ENCODE data around the gene QPCT. TPM values are rescaled to one million over a fixed set of nuclear protein-coding genes. Genes with fewer than 3 reads are reported as not detected.
"Not testable (repeated sequence)": the region's sequence is repeated elsewhere in the genome, so short reads cannot be mapped to it uniquely, and the experiment has no call there.

Gene QPCT
- total RNA-seq, 2 donors from 2014 or later = 1.5 TPM; not detected in 1

DNA sequence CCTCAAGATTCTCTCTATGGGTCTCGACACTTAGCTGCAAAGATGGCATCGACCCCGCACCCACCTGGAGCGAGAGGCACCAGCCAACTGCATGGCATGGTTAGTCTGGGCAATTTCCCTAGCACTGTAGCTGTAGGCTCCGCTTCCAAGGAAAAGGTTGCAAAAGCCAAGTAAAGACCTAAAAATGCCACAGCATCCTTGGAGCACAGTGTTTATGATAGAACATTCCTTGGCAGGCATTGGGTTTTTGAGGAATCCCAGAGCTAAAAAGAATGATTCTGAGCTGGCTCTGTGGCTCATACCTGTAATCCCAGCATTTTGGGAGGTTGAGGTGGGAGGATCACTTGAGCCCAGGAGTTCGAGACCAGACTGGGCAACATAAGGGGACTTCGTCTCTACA, 22.9 kb downstream of the QPCT start:
- no peak for ATAC-seq
- H3K9me3 Mint-ChIP-seq = no peaks in the 10 kb centered on the region
- H3K27ac Mint-ChIP-seq = no peak overlapping the region
- no peak for DNase-seq (ENCODE audit: low spot score in 2 of 2)
- H3K36me3 Mint-ChIP-seq = peaks cover 0 to 10% of the 10 kb centered on the region in 2 donors

DNA sequence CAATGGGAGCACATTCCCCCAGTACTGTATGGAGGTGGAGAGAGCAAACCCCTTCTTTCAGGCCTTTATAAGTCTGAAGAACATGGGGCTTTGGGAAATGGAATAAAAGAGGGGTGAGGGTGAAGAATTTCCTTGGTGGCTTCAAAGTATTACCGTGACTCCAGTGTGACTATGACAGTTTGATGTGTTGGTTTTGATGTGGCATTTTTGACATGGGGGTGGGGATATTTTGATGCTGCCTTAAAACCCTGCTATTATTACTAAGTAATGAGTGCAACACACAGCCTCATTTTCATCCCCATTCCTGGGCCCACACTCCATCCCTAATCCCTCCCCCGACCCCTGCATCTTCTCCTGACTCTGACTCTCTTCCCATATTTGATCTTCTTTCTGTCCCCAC, 23.6 kb downstream of the QPCT start:
- Mint-ChIP-seq H3K27ac (no peak overlapping the region), H3K9me3 (no peaks in the 10 kb centered on the region), H3K36me3 (peaks cover 0 to 9% of the 10 kb centered on the region in 2 donors)
- ATAC-seq (peak; percentile 5 to 45), DNase-seq (ENCODE audit: low spot score in 2 of 2) (no peak)

DNA sequence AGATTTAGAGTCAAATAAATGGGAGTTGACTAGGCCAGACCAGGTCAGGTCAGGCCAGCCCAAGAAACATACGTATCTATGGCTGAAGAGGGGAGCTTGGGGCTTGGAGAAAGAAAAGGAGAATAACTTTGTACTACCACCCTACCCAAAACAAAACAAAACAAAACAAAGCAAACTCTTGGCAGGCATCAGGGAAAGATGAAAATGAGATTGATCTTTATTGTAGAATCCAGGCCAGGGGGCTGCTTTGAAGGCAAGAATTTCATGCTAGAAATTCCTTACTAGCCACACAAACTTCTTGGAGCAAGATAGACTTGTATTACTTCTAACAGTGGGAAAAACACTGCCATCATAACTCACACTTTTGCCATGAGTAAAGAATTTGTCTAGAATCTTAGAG, 26.2 kb downstream of the QPCT start:
- ATAC-seq (no peak), DNase-seq (ENCODE audit: low spot score in 2 of 2) (no peak)
- Mint-ChIP-seq H3K36me3 (peaks cover 0 to 9% of the 10 kb centered on the region in 2 donors), H3K27ac (no peak overlapping the region), H3K9me3 (no peaks in the 10 kb centered on the region)

DNA sequence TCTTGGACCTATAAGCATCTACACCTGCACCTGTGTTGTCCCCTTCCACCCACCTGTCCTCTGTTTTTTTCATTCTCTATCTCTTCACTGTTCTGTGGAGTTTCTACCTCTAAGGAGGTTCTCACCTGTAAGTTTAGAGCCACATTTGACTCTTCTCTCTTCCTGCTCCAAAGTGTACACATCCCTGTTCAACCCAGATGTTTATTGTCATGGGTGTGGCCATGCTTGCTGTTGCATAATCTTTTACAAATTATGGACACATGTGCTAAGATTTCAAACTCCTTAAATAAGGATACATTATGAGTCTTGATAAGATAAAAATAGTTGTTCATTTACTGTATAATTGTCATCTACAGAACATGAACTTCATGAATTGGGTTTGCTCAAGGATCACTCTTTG, 27.6 kb downstream of the QPCT start:
- ATAC-seq = no peak
- Mint-ChIP-seq H3K27ac (no peak overlapping the region), H3K36me3 (peaks cover 0 to 9% of the 10 kb centered on the region in 2 donors), H3K9me3 (no peaks in the 10 kb centered on the region)
- DNase-seq (ENCODE audit: low spot score in 2 of 2) = no peak

DNA sequence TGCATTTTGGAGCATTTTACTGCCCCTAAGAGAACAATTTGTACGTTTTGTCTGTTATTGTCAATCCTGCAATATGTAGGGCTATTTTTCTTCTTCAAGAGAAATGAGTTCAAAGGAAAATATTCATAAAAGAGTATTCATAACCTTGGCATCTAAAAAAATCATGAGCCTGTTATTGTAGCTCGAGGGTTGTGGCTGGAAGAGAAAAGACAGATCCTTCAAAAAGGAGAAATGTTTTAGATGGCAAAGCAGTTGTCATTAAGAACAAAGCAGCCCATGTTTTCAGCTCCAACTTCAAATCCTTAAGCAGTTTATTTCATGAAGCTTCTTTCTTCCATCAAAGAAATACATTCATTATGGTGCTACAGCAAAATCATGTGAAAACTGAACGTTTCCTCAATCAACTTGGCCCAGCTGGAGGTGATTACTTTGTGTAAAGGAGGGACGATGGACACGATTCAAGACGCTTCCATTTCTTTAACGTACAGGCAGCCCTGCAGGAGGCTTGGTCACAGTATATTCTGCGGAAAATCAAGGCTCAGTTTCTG, 31.4 kb downstream of the QPCT start:
- DNase-seq (ENCODE audit: low spot score in 2 of 2) (no peak), ATAC-seq (peak in 1 of 2 donors; percentile 1)
- Mint-ChIP-seq H3K36me3 (peaks cover 0 to 9% of the 10 kb centered on the region in 2 donors), H3K9me3 (no peaks in the 10 kb centered on the region), H3K27ac (peak overlapping the region in 1 of 2 donors; percentile 86)

DNA sequence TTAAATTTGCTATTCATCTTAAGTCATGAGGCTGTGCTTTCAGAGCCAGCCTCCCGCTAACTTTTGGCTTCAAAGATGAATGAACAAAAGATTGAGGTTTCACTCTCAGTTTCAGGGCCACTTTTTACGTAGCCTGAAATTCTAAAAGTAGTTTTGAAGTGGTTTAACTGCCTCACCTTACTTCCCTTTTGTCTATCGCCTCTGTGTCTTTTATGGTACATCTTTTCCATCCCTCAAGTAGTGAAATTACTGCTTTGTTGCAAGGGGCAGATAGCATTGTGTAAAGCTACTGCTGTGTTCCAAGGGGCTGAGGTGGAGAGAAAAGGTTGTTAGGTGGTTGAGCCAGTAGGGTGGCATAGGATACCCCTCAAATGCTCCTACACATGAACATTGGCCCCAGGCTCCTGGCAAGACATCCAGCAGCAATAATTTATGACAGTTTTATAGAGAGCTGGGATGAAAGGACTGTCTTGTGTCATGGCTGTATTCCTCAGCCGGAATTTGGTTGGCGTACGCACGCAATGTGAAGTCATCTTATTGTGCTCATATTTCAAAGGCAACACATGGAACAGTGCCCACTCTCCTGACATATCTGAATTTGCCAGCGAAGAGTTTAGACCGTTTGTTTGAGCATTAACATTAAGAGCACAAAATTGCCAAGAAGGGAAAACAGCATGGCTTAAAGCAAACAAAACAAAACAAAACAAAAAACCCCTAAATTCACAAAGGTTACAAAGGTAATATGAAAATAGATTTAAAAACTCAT, 32.2 kb downstream of the QPCT start:
- Mint-ChIP-seq H3K27ac (peak overlapping the region; percentile 6 to 86), H3K36me3 (peaks cover 0 to 9% of the 10 kb centered on the region in 2 donors), H3K9me3 (no peaks in the 10 kb centered on the region)
- peak in 1 of 2 donors; percentile 32 for DNase-seq (ENCODE audit: low spot score in 2 of 2)
- peak; percentile 90 for ATAC-seq

DNA sequence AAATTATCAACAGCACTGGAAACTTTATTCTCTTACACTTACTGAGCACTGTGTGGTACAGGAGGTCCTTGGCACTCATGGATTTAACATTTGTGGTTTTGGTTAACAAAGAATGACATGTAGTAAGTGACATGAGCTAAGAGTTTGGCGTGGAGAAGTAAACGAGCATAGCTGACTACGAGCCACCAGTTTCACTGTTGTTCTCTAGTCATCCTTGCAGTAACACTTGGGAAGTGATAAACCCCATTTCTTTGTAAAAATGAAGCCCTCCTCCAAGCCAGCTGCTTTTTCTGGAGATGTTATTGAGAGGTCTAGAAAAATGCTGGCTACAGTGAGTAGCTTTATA, 32.7 kb downstream of the QPCT start:
- peaks cover 0 to 5% of the 10 kb centered on the region in 2 donors for H3K36me3 Mint-ChIP-seq
- H3K9me3 Mint-ChIP-seq = no peaks in the 10 kb centered on the region
- no peak for DNase-seq (ENCODE audit: low spot score in 2 of 2)
- ATAC-seq = peak; percentile 85 to 88
- H3K27ac Mint-ChIP-seq = peak overlapping the region in 1 of 2 donors; percentile 86

DNA sequence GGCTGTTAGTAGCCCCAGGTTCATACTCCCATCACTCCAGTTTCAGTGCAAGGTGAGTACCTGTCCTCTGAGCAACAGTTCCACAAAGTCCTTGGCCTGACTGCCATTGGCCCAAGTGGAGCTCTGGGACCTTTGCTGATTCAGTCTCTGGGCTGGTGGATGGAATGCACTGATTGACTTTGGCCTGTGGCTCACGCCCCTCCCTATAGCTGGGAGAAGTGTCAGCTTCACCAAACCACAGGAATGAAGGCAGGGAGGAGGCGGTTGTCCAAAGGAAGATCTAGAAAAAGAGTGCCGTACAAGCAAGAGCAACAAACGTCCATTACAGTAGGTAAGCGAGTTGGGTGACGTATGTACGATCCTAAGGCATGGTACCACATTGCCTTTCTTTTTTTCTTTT, 34.0 kb downstream of the QPCT start:
- no peaks in the 10 kb centered on the region for H3K36me3 Mint-ChIP-seq
- DNase-seq (ENCODE audit: low spot score in 2 of 2) = no peak
- H3K27ac Mint-ChIP-seq = no peak overlapping the region
- no peak for ATAC-seq
- H3K9me3 Mint-ChIP-seq = no peaks in the 10 kb centered on the region

DNA sequence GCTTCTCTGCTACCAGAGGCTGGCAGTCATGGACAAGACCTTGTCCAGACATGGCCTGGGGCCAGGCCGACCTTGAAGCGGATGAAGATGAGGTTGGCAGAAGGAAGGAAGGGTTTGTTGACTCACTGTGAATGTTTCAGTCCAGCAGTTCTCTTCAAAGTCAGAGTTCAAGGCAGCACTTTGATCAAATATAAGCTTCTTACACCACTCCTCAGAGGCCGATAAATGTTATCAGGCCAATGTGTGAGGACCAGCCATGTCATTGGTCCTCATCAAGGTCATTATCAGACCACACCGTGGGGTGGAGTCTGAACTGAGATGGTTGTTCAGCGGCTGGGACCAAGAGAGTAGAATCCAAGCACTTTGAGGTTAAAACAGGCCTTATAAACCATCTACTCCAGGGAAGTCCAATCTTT, 35.5 kb downstream of the QPCT start:
- no peak for DNase-seq (ENCODE audit: low spot score in 2 of 2)
- H3K9me3 Mint-ChIP-seq = no peaks in the 10 kb centered on the region
- no peaks in the 10 kb centered on the region for H3K36me3 Mint-ChIP-seq
- H3K27ac Mint-ChIP-seq = no peak overlapping the region
- no peak for ATAC-seq

DNA sequence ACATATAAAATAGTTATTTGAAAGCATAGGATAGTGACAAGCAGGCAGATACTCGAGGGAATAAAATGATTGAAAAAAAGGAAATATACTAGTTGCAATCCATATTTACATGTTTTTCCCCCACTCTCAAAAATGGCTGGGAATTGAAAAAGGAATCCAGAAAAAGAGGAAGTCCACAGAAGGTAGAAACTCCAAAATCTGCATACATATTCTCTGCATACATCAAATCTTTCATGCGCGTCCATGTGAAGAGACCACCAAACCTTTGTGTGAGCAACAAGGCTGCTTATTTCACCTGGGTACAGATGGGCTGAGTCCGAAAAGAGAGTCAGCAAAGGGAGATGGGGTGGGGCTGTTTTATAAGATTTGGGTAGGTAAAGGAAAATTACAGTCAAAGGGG, 36.4 kb downstream of the QPCT start:
- H3K36me3 Mint-ChIP-seq; DNase-seq (ENCODE audit: low spot score in 2 of 2); ATAC-seq: not testable (repeated sequence)

DNA sequence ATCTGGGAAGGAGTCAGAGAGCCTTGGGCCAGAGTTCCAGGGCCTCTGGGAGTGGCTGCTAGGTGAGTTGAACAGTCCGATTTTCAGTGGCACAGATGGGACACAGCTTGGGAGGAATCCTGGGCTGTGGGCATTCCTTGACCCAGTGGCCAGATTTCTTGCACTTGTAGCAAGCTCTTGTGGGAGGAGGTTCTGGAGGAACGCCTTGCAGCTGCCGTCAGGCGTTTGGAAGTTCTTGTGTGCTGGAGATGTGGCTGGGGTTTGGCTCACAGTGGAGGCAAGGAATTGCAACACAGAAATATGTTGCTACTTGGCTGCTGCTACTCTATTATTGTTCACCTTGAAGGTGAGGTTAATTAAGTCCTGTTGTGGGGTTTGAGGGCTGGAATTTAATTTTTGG, 39.8 kb downstream of the QPCT start:
- not testable (repeated sequence) for DNase-seq (ENCODE audit: low spot score in 2 of 2); H3K36me3 Mint-ChIP-seq; ATAC-seq; H3K27ac Mint-ChIP-seq; H3K9me3 Mint-ChIP-seq

More for the DNA sequence above, 36.4 kb downstream of the QPCT start:
- H3K9me3 Mint-ChIP-seq, H3K27ac Mint-ChIP-seq: not testable (repeated sequence)

DNA sequence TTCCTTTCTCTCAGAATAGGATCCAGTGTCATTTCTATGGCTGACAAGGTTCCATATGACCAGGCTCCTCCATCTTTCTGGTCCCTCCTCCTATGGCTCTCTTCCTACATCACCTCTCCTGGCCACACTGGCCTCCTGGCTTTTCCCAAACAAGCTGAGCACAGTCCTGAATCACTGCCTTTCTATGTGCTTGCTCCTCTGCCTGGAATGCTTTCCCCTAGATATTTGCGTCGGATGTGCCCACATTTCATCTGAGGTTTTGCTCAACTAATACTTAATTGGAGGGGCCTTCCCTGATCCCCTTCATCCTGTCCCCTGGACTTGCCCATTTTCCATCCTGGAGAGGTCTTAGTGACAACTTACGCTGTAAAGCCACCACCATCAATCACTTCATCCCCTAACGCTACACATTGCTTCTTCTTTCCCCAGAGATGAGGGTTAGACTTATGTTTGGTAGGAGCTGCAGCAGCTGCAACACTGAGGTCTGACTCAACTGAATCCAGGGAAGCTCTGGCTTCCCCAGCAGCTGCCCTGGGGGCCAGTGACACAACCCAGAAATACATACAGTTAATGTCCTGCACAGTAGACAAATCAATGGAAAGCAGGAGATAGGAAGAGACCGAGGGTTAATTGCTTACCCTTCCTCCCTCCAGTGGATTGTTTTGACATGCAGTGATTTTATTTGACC, 42.9 kb downstream of the QPCT start:
- Mint-ChIP-seq H3K9me3 (peaks cover 0 to 3% of the 10 kb centered on the region in 2 donors), H3K27ac (no peak overlapping the region)

DNA sequence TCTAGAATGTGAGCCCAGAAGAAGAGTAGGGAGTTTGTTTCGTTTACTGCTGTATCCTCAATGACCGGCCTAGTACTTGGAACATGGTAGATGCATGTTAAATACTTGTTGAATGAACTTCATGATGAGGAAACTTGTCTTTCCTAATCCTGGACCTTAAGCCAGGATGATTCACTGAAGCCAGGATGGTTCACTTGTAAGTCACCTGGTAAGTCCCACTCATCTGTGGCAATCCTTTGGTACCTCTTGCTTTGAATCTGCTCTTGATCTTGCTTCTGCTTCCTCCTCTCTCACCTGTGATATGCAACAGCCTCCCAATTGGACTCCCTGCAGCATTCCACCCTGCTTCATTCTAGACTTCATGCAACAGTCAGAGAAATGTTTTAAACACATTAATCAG, 43.6 kb downstream of the QPCT start:
- H3K27ac Mint-ChIP-seq = no peak overlapping the region
- no peak for DNase-seq (ENCODE audit: low spot score in 2 of 2)
- peaks cover 0 to 9% of the 10 kb centered on the region in 2 donors for H3K36me3 Mint-ChIP-seq
- peaks cover 0 to 8% of the 10 kb centered on the region in 2 donors for H3K9me3 Mint-ChIP-seq
- no peak for ATAC-seq

More for the DNA sequence above, 42.9 kb downstream of the QPCT start:
- peaks cover 0 to 4% of the 10 kb centered on the region in 2 donors for H3K36me3 Mint-ChIP-seq
- ATAC-seq (no peak), DNase-seq (ENCODE audit: low spot score in 2 of 2) (no peak)

DNA sequence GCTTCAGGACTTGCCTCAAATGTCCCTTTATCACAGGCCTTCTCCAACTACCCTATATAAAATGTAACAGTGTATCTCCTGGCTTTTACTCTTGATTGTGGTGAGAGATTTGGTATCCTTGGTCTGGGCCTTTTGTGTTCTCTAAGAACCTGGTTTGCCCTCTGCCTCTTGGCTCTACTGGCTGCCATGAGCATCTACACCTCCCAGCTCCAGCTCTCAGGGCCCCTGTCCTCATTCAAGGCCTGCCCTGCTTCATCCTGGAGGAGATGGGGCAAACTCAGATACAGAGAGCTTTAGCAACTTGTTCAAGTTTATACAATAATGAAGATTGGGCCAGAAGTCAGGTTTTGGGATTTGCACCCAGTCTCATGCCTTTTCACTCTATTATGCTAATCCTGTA, 45.0 kb downstream of the QPCT start:
- Mint-ChIP-seq H3K36me3 (peaks cover 0 to 9% of the 10 kb centered on the region in 2 donors), H3K9me3 (peaks cover 0 to 8% of the 10 kb centered on the region in 2 donors), H3K27ac (peak overlapping the region in 1 of 2 donors; percentile 75)
- ATAC-seq = no peak
- no peak for DNase-seq (ENCODE audit: low spot score in 2 of 2)

DNA sequence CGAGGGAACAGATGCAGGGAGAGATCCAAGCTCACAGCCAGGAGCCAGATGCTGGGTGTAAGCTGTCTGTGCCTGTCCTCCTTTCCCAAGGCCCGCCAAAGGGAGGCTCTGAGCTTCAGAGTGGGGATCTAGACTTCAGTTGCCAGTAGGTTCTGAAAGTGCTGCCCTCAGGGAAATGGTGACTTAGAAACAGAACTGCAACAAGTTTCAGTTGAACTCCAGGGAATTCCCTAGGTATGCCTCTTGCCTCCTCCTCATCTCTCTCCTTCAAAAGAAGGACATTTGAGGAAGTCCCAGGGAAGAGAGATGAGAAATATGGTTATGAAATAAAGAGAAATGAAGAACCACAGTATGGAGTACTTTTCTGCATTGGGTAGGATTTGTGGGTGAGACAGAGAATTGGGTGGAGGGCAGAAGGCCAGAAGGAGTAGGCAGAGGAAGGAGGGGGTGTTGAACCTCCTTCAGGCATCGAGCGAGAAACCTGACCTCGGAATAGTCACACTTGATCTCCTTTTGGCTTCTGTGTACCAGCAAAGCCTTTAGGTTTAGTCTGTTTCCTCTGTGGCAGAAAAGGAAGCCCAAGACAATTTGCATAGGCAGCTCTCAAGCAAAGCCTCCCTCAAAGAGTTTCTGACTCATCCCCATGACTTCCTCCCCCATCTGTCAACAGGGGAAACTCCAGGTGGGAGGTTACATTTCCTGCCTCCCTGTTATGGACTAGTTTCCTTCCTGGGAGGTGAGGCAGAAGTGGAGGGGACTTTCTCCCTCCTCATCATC, 45.7 kb downstream of the QPCT start:
- ATAC-seq (peak; percentile 93), DNase-seq (ENCODE audit: low spot score in 2 of 2) (peak; percentile 60 to 77)
- H3K9me3 Mint-ChIP-seq = peaks cover 0 to 8% of the 10 kb centered on the region in 2 donors
- H3K27ac Mint-ChIP-seq = peak overlapping the region in 1 of 2 donors; percentile 75
- H3K36me3 Mint-ChIP-seq = peaks cover 0 to 9% of the 10 kb centered on the region in 2 donors

DNA sequence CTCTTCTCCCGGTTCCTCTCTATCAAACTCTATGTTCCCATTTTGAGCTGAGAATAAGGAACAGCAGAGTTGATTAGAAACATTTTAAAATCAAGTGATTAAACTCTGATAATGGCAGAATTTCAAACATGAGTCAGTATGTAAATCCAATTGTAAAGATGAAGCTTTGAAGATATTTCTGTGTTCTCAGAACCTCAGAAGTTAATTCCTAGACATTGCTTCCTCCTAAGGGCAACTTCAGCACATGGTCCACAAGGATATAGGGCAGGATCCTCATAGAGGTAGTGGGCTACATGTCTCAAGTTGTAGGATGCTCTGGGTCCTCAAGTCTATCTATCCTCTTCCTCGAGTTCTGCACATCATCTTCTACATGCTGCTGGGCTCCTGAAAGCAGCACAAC, 46.3 kb downstream of the QPCT start:
- DNase-seq (ENCODE audit: low spot score in 2 of 2) (no peak), ATAC-seq (peak; percentile 20 to 22)
- Mint-ChIP-seq H3K27ac (peak overlapping the region in 1 of 2 donors; percentile 75), H3K36me3 (peaks cover 0 to 9% of the 10 kb centered on the region in 2 donors), H3K9me3 (peaks cover 0 to 8% of the 10 kb centered on the region in 2 donors)

DNA sequence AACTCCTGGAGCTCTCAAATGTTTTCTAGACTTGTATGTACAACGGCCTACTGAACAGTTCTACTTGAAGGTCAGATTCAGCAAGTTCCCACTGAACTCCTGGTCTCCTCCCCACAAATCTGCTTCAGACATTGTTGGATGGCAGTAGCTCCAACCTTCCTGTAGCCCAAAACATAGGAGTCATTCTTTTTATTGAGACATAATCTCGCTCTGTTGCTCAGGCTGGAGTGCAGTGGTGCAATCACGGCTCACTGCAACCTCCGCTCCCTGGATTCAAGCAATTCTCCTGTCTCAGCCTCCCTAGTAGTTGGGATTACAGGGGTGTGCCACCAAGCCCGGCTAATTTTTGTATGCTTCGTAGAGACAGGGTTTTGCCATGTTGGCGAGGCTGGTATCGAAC, 47.3 kb downstream of the QPCT start:
- peak overlapping the region in 1 of 2 donors; percentile 75 for H3K27ac Mint-ChIP-seq
- H3K36me3 Mint-ChIP-seq = peaks cover 0 to 9% of the 10 kb centered on the region in 2 donors
- peaks cover 0 to 8% of the 10 kb centered on the region in 2 donors for H3K9me3 Mint-ChIP-seq
- ATAC-seq = no peak
- no peak for DNase-seq (ENCODE audit: low spot score in 2 of 2)
